NOMO-1 (cell line): ENCODE results near the gene PIR.
A peak's percentile ranks its signal among the peaks of the same experiment; 100 is the strongest.

Experiments used
- DNase-seq, 2 experiments: peaks; one replicate each; lab custom pipeline; 2025; ENCODE audit not compliant: unreplicated experiment in 2 of 2; lab: John Stamatoyannopoulos, UW

The PIR gene

GRCh38 chrX:15425024-15425423, 68.1 kb downstream of the PIR start:
- DNase-seq = no peak

GRCh38 chrX:15418707-15419181, 74.4 kb downstream of the PIR start:
- DNase-seq = no peak

- no peak for DNase-seq
Observed at GRCh38 chrX:15418041-15418706, 75.0 kb downstream of the PIR start.

- DNase-seq = no peak
Observed at GRCh38 chrX:15416133-15416993, 76.8 kb downstream of the PIR start.

GRCh38 chrX:15413101-15413500, 80.0 kb downstream of the PIR start:
- DNase-seq = no peak

GRCh38 chrX:15410947-15411346, 82.2 kb downstream of the PIR start:
- no peak for DNase-seq

GRCh38 chrX:15410430-15410829, 82.7 kb downstream of the PIR start:
- DNase-seq = no peak

- DNase-seq = no peak
Observed at GRCh38 chrX:15405846-15406245, 87.3 kb downstream of the PIR start.

- no peak for DNase-seq
Observed at GRCh38 chrX:15404401-15405096, 88.6 kb downstream of the PIR start.

GRCh38 chrX:15401378-15401777, 91.8 kb downstream of the PIR start:
- no peak for DNase-seq

GRCh38 chrX:15399962-15400391, 93.2 kb downstream of the PIR start:
- DNase-seq = no peak

GRCh38 chrX:15398874-15399273, 94.3 kb downstream of the PIR start:
- DNase-seq = no peak

- no peak for DNase-seq
Observed at GRCh38 chrX:15395789-15396188, 97.3 kb downstream of the PIR start.

GRCh38 chrX:15391850-15392249, 101.3 kb downstream of the PIR start:
- DNase-seq = no peak

- no peak for DNase-seq
Observed at GRCh38 chrX:15384304-15384703, 108.8 kb downstream of the PIR start, which contains the start of gene VEGFD. VEGFD (minus strand) TSS chrX:15384413; CDS start chrX:15383946, 467 bp downstream.

- DNase-seq = no peak
Observed at GRCh38 chrX:15382813-15383212, 110.3 kb downstream of the PIR start.

GRCh38 chrX:15376956-15377355, 116.2 kb downstream of the PIR start:
- DNase-seq = no peak

- no peak for DNase-seq
Observed at GRCh38 chrX:15373976-15374375, 119.2 kb downstream of the PIR start.

GRCh38 chrX:15366506-15367352, 126.4 kb downstream of the PIR start:
- DNase-seq = peak; percentile 69 to 81

GRCh38 chrX:15359701-15360100, 133.4 kb downstream of the PIR start:
- DNase-seq = no peak
